ENCODE measurements around the gene PRUNE2. TPM values are rescaled to one million over a fixed set of nuclear protein-coding genes. Genes with fewer than 3 reads are reported as not detected.

PRUNE2 gene
- polyA plus RNA-seq, 1 of the 3 experiments (the other 2 are of a cell fraction), result 13.0 TPM

- no peak for TF ChIP-seq FOXJ3 (CRISPR knock-in tag; IDR thresholded peaks at IDR 0.05)
These were observed 189.7 kb downstream of the PRUNE2 start (continued) for GRCh38 chr9:76716085-76716672.

DNA sequence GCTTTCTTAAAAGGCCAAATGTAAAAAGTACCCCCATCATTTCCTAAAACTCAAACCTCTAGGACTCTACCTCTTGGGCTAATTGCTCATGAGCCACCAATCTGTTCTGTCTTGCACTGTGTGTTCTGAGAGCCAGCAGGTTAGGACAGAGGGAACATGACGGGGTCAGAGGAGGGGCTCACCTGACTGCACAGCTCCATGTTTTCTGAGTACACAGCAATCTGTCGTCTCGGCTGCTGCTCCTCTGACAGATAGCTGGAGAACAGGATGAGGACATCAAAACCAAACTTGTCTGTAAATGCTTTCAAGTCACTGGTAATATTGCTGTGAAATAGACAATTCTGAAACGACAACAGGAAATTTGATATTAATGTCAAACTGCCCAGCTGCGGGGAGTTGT lies 192.5 kb downstream of the PRUNE2 start:
- ChIA-PET POLR2A (no interaction called here), CTCF (interaction anchor here (1.0 to 1.3 kb wide), 2 partner anchors 9 kb away, joined by 4 read pairs; no protein-coding TSS in a partner anchor)
- H3F3A ChIP-seq (replicated peaks; ENCODE audit: insufficient read depth), result no peaks in the 10 kb centered on the region
- H3K4me2 ChIP-seq, result no peak overlapping the region
- no peaks in the 10 kb centered on the region for H3K9me2 ChIP-seq
- H3K27ac ChIP-seq (ENCODE audit: low read depth in 2 of 2, low read length in 1 of 2), result no peak overlapping the region
- no peak for TF ChIP-seq RCOR1 (IDR thresholded peaks at IDR 0.05; ENCODE audit: low read length)
- no peak for TF ChIP-seq SMC3 (IDR thresholded peaks at IDR 0.05; ENCODE audit: low read depth, low read length)
- TF ChIP-seq EZH2phosphoT487 (IDR thresholded peaks at IDR 0.05; ENCODE audit: borderline replicate concordance, low read depth), result no peak
- TF ChIP-seq POLR2AphosphoS5 (IDR thresholded peaks at IDR 0.05; ENCODE audit: low read depth, low read length), result no peak
- no peak for TF ChIP-seq REST (IDR thresholded peaks at IDR 0.05; ENCODE audit: low read depth, low read length)
- TF ChIP-seq CTCF (IDR thresholded peaks at IDR 0.05), result no peak
- TF ChIP-seq JUND (IDR thresholded peaks at IDR 0.05), result no peak
- TF ChIP-seq GABPA (IDR thresholded peaks at IDR 0.05; ENCODE audit: low read depth), result no peak
- TF ChIP-seq ZBTB33 (IDR thresholded peaks at IDR 0.05; ENCODE audit: borderline replicate concordance, low read depth), result no peak
- TF ChIP-seq RFX5 (IDR thresholded peaks at IDR 0.05; ENCODE audit: low read length), result no peak
- TF ChIP-seq EP300 (IDR thresholded peaks at IDR 0.05; ENCODE audit: borderline replicate concordance in 1 of 2, low read depth in 1 of 2, low read length in 1 of 2), result no peak
- TF ChIP-seq TCF12 (IDR thresholded peaks at IDR 0.05), result no peak
- TF ChIP-seq, protein P1, sequence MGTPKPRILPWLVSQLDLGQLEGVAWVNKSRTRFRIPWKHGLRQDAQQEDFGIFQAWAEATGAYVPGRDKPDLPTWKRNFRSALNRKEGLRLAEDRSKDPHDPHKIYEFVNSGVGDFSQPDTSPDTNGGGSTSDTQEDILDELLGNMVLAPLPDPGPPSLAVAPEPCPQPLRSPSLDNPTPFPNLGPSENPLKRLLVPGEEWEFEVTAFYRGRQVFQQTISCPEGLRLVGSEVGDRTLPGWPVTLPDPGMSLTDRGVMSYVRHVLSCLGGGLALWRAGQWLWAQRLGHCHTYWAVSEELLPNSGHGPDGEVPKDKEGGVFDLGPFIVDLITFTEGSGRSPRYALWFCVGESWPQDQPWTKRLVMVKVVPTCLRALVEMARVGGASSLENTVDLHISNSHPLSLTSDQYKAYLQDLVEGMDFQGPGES (IDR thresholded peaks at IDR 0.05; ENCODE audit: low read depth, low read length), result no peak
- no peak for TF ChIP-seq RXRA (IDR thresholded peaks at IDR 0.05; ENCODE audit: borderline replicate concordance, low read depth)
- no peak for TF ChIP-seq SIN3A (IDR thresholded peaks at IDR 0.05; ENCODE audit: borderline replicate concordance, low read depth, low read length)
- no peaks in the 10 kb centered on the region for H3K36me3 ChIP-seq (replicated peaks in 1 of 2; ENCODE audit: control insufficient read depth in 1 of 2, insufficient read depth in 2 of 2, low read length in 1 of 2)
- no peak overlapping the region for H3K9ac ChIP-seq
- H2AFZ ChIP-seq (ENCODE audit: low read depth), result no peak overlapping the region
- no peaks in the 10 kb centered on the region for H3K9me3 ChIP-seq
- WGBS (ENCODE audit: low lambda C conversion rate), result 5% methylated on average over 5 of the region's 5 CpGs
- no peak for DNase-seq
- no peaks in the 10 kb centered on the region for H3K4me1 ChIP-seq (ENCODE audit: control insufficient read depth in 1 of 2, insufficient read depth in 2 of 2, low read depth in 1 of 2, low read length in 1 of 2)
- no peaks in the 10 kb centered on the region for H4K20me1 ChIP-seq (ENCODE audit: insufficient read depth)
- H3K79me2 ChIP-seq (ENCODE audit: insufficient read depth), result no peaks in the 10 kb centered on the region
- H3K27me3 ChIP-seq (ENCODE audit: insufficient read depth), result peaks cover 58% of the 10 kb centered on the region; the same call in 1 of the 2 replicates
- no peak overlapping the region for H3K4me3 ChIP-seq (ENCODE audit: low read depth in 2 of 2, low read length in 1 of 2)
